Upper lobe of left lung (tissue), 6 donors: ENCODE data around the gene MYH13. TPM values are rescaled to one million over a fixed set of nuclear protein-coding genes. Genes with fewer than 3 reads are reported as not detected.

Source experiments
- ATAC-seq, 2 donors: fragments of 200-7000 bp; cut with Tn5 transposase; one replicate each; pipeline ENCODE4 v1.9.1; 2022; ENCODE audit warnings: mild to moderate bottlenecking in 2 of 2, moderate library complexity in 2 of 2; ENCODE audit not compliant: low FRiP score in 2 of 2
- DNase-seq, 2 donors: peaks; one replicate each; pipeline ENCODE4 v3.0.0-alpha.2; 2019 to 2020
- H3K27ac ChIP-seq, 4 donors: fragments of 200-600 bp; sonication (generic); one replicate each; pipeline ENCODE4 v1.5.1; 2016 to 2019
- H3K27me3 ChIP-seq, 4 donors: fragments of 200-600 bp; sonication (generic); one replicate each; pipeline ENCODE4 v1.5.1; 2017 to 2019
- H3K36me3 ChIP-seq, 4 donors: fragments of 200-600 bp; sonication (generic); one replicate each; pipeline ENCODE4 v1.5.1; 2016 to 2019
- H3K4me1 ChIP-seq, 4 donors: fragments of 200-600 bp; sonication (generic); one replicate each; pipeline ENCODE4 v1.5.1; 2018 to 2019
- H3K4me3 ChIP-seq, 4 donors: fragments of 200-600 bp; sonication (generic); one replicate each; pipeline ENCODE4 v1.5.1; 2017 to 2019; ENCODE audit warnings: mild to moderate bottlenecking in 2 of 4, moderate library complexity in 1 of 4
- H3K9me3 ChIP-seq, 4 donors: fragments of 200-600 bp; sonication (generic); one replicate each; pipeline ENCODE4 v1.5.1; 2018 to 2019
- CTCF ChIP-seq, 6 experiments: fragments of 450-650 bp in 4 of 6; fragments of 200-600 bp in 2 of 6; sonication (generic) in 2 of 6; IDR thresholded peaks; one replicate each; pipeline ENCODE4 v1.5.1; 2016 to 2019; ENCODE audit warnings: antibody characterized with exemption in 6 of 6
- EP300 ChIP-seq, 4 donors: sonication (generic); formaldehyde crosslinking; IDR thresholded peaks; one replicate each; pipeline ENCODE4 v1.5.1; 2017; ENCODE audit warnings: antibody characterized with exemption in 4 of 4, control low read depth in 2 of 4
- POLR2A ChIP-seq, 4 donors: fragments of 450-650 bp; IDR thresholded peaks; one replicate each; pipeline ENCODE4 v1.5.1; 2016 to 2017; ENCODE audit warnings: antibody characterized with exemption in 4 of 4, mild to moderate bottlenecking in 2 of 4
- POLR2AphosphoS5 ChIP-seq, 2 donors: sonication (generic); formaldehyde crosslinking; IDR thresholded peaks; one replicate each; pipeline ENCODE4 v1.5.1; 2017; ENCODE audit warnings: antibody characterized with exemption in 2 of 2
- WGBS, 2 donors: methylation state at CpG; one replicate each; pipeline ENCODE4 v1.1.5; 2017 to 2018; 5-methylcytosine and 5-hydroxymethylcytosine counted together
- total RNA-seq, 6 donors: library from RNA; depleted of rRNA in 4 of 6; stranded (reverse); fragments of >200 nt in 4 of 6; gene quantifications; one replicate each; pipeline versions ENCODE4 v1.1.0 to v1.2.1, GENCODE V29; 2016 to 2021
- donor health status: DM: no; HTN: no; CAD: no; lungs with moderate emphysema.
- donor health status: DM: no; HTN: yes; CAD: no; lungs with severe emphysema.

The MYH13 gene
- total RNA-seq, 6 donors from 2014 or later: 0.09 to 1.0 TPM; not detected in 4

- Histone ChIP-seq H3K27me3 (no peaks in the 10 kb centered on the region), H3K9me3 (no peaks in the 10 kb centered on the region), H3K4me3 (no peak overlapping the region), H3K27ac (no peak overlapping the region), H3K4me1 (no peaks in the 10 kb centered on the region), H3K36me3 (no peaks in the 10 kb centered on the region)
- DNase-seq: no peak
- ATAC-seq: peak in 1 of 2 donors; percentile 26
- TF ChIP-seq POLR2A (IDR thresholded peaks at IDR 0.05) (no peak), EP300 (IDR thresholded peaks at IDR 0.05) (no peak), CTCF (IDR thresholded peaks at IDR 0.05) (no peak), POLR2AphosphoS5 (IDR thresholded peaks at IDR 0.05) (no peak)
- 60 to 69% methylated on average over 7 of the region's 7 CpGs for WGBS, 2 donors
These were observed 2.7 kb downstream of the MYH13 start for GRCh38 chr17:10370016-10370608.

GRCh38 chr17:10369239-10369638 lies 3.6 kb downstream of the MYH13 start:
- TF ChIP-seq EP300 (IDR thresholded peaks at IDR 0.05) (no peak), POLR2A (IDR thresholded peaks at IDR 0.05) (no peak), POLR2AphosphoS5 (IDR thresholded peaks at IDR 0.05) (no peak), CTCF (IDR thresholded peaks at IDR 0.05) (no peak)
- Histone ChIP-seq H3K27ac (no peak overlapping the region), H3K9me3 (no peaks in the 10 kb centered on the region), H3K4me3 (no peak overlapping the region), H3K4me1 (no peaks in the 10 kb centered on the region), H3K27me3 (no peaks in the 10 kb centered on the region), H3K36me3 (no peaks in the 10 kb centered on the region)
- ATAC-seq (no peak), DNase-seq (no peak)
- 76 to 78% methylated on average over 1 of the region's 1 CpG for WGBS, 2 donors

- WGBS, 2 donors: 86 to 90% methylated on average over 3 of the region's 3 CpGs
- no peak for DNase-seq
These were observed 4.2 kb downstream of the MYH13 start for GRCh38 chr17:10368561-10368960.

GRCh38 chr17:10360578-10360977 lies 12.2 kb downstream of the MYH13 start:
- TF ChIP-seq CTCF (IDR thresholded peaks at IDR 0.05) (no peak), POLR2AphosphoS5 (IDR thresholded peaks at IDR 0.05) (no peak), EP300 (IDR thresholded peaks at IDR 0.05) (no peak), POLR2A (IDR thresholded peaks at IDR 0.05) (no peak)
- no peaks in the 10 kb centered on the region for H3K36me3 ChIP-seq
- no peak for DNase-seq
- no peaks in the 10 kb centered on the region for H3K9me3 ChIP-seq
- H3K27ac ChIP-seq: no peak overlapping the region
- H3K27me3 ChIP-seq: no peaks in the 10 kb centered on the region
- ATAC-seq: no peak
- H3K4me1 ChIP-seq: no peaks in the 10 kb centered on the region
- H3K4me3 ChIP-seq: no peak overlapping the region

More at GRCh38 chr17:10368561-10368960, 4.2 kb downstream of the MYH13 start:
- Histone ChIP-seq H3K4me3 (no peak overlapping the region), H3K4me1 (no peaks in the 10 kb centered on the region), H3K36me3 (no peaks in the 10 kb centered on the region), H3K27me3 (no peaks in the 10 kb centered on the region), H3K27ac (no peak overlapping the region), H3K9me3 (no peaks in the 10 kb centered on the region)
- ATAC-seq: no peak
- TF ChIP-seq POLR2A (IDR thresholded peaks at IDR 0.05) (no peak), EP300 (IDR thresholded peaks at IDR 0.05) (no peak), POLR2AphosphoS5 (IDR thresholded peaks at IDR 0.05) (no peak), CTCF (IDR thresholded peaks at IDR 0.05) (no peak)

GRCh38 chr17:10357768-10358167 lies 15.0 kb downstream of the MYH13 start:
- TF ChIP-seq CTCF (IDR thresholded peaks at IDR 0.05) (peak in 3 of 6 experiments; percentile 24 to 39 (median 32)), EP300 (IDR thresholded peaks at IDR 0.05) (no peak)
- 13 to 14% methylated on average over 4 of the region's 4 CpGs for WGBS, 2 donors
- ATAC-seq: no peak
- no peaks in the 10 kb centered on the region for H3K9me3 ChIP-seq
- no peaks in the 10 kb centered on the region for H3K4me1 ChIP-seq
- DNase-seq: no peak
- no peak overlapping the region for H3K4me3 ChIP-seq
- no peak overlapping the region for H3K27ac ChIP-seq
- no peaks in the 10 kb centered on the region for H3K36me3 ChIP-seq
- H3K27me3 ChIP-seq: no peaks in the 10 kb centered on the region
